NB4 (cell line): ENCODE results near the gene UXS1.

Experiments
- DNase-seq: peaks from one replicate; pipeline ENCODE4 v3.0.0; 2010; ENCODE audit warnings: low read depth
- H3K4me3 ChIP-seq: one replicate; pipeline ENCODE4 v1.5.1; 2011; ENCODE audit warnings: mild to moderate bottlenecking, low read depth, low read length, moderate library complexity
- MYC ChIP-seq: IDR thresholded peaks from 2 replicates; pipeline ENCODE4 v1.6.1; 2011; ENCODE audit warnings: low read depth, low read length
- POLR2A ChIP-seq: IDR thresholded peaks from 2 replicates; pipeline ENCODE4 v1.6.1; 2011; ENCODE audit warnings: mild to moderate bottlenecking; ENCODE audit not compliant: insufficient read length; ENCODE audit errors: extremely low read depth
- TF ChIP-seq, protein P1 (sequence below): IDR thresholded peaks from 2 replicates; pipeline ENCODE4 v1.6.1; 2011; ENCODE audit warnings: low read depth, low read length
- TF ChIP-seq, protein P2 (sequence below): IDR thresholded peaks from one replicate; pipeline ENCODE4 v1.5.1; 2012; ENCODE audit warnings: low read depth, low read length

Gene UXS1

GRCh38 chr2:106168657-106169056 lies 25.4 kb downstream of the UXS1 start:
- no peak for DNase-seq
- TF ChIP-seq, protein P1, sequence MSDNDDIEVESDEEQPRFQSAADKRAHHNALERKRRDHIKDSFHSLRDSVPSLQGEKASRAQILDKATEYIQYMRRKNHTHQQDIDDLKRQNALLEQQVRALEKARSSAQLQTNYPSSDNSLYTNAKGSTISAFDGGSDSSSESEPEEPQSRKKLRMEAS = no peak
- TF ChIP-seq, protein P2, sequence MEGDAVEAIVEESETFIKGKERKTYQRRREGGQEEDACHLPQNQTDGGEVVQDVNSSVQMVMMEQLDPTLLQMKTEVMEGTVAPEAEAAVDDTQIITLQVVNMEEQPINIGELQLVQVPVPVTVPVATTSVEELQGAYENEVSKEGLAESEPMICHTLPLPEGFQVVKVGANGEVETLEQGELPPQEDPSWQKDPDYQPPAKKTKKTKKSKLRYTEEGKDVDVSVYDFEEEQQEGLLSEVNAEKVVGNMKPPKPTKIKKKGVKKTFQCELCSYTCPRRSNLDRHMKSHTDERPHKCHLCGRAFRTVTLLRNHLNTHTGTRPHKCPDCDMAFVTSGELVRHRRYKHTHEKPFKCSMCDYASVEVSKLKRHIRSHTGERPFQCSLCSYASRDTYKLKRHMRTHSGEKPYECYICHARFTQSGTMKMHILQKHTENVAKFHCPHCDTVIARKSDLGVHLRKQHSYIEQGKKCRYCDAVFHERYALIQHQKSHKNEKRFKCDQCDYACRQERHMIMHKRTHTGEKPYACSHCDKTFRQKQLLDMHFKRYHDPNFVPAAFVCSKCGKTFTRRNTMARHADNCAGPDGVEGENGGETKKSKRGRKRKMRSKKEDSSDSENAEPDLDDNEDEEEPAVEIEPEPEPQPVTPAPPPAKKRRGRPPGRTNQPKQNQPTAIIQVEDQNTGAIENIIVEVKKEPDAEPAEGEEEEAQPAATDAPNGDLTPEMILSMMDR = no peak
- no peak for TF ChIP-seq POLR2A

GRCh38 chr2:106167067-106167466 lies 27.0 kb downstream of the UXS1 start:
- TF ChIP-seq POLR2A = no peak
- TF ChIP-seq, protein P1 = no peak
- no peak for TF ChIP-seq MYC
- TF ChIP-seq, protein P2 = no peak
- no peak for DNase-seq
- H3K4me3 ChIP-seq = no peak overlapping the region

More at GRCh38 chr2:106168657-106169056, 25.4 kb downstream of the UXS1 start:
- H3K4me3 ChIP-seq = no peak overlapping the region

DNA sequence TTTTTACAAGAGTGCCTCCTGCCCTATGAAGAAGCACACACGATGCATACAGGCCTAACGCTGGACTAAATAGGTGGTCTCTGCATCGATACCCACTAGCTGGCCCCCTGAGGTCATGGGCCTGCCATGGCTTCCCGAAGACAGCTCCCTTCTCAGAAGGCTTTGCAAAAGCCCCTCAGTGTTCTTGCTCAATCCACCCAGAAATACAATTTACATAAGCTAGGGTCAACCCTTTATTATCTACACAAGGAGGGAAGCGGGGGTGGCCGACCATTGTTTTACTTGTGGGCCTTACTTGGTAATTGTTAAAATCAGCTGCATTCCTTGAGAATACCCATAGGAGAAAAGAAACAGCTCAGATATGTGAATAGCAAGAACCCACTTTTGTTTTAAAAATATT lies 28.5 kb downstream of the UXS1 start:
- no peak overlapping the region for H3K4me3 ChIP-seq
- TF ChIP-seq MYC (no peak), POLR2A (no peak)
- TF ChIP-seq, protein P2 = no peak
- TF ChIP-seq, protein P1 = no peak
- peak; percentile 57 for DNase-seq

- DNase-seq = peak; percentile 37
- TF ChIP-seq, protein P2 = no peak
- TF ChIP-seq MYC = no peak
- TF ChIP-seq, protein P1 = no peak
- no peak overlapping the region for H3K4me3 ChIP-seq
Measured at GRCh38 chr2:106165029-106165428, 29.1 kb downstream of the UXS1 start.

GRCh38 chr2:106163948-106164545 lies 30.1 kb downstream of the UXS1 start:
- no peak overlapping the region for H3K4me3 ChIP-seq
- TF ChIP-seq POLR2A (no peak), MYC (no peak)
- TF ChIP-seq, protein P2 = no peak
- TF ChIP-seq, protein P1 = no peak
- no peak for DNase-seq
